LNCaP clone FGC (cell line): ENCODE measurements around the gene RET.

ENCODE experiments used
- DNase-seq: peaks from one replicate; pipeline ENCODE4 v3.0.0-alpha.2; 2011; ENCODE audit warnings: low read depth
- H3K4me3 ChIP-seq: 2 replicates; pipeline ENCODE4 v1.5.1; 2011; ENCODE audit warnings: mild to moderate bottlenecking, low read depth, low read length, control low read depth
- TF ChIP-seq, protein P1 (sequence below): IDR thresholded peaks from 2 replicates; pipeline ENCODE4 v1.5.1; 2012; ENCODE audit warnings: mild to moderate bottlenecking; ENCODE audit not compliant: control insufficient read depth, insufficient read depth; ENCODE audit errors: extremely low read depth

RET gene

DNA sequence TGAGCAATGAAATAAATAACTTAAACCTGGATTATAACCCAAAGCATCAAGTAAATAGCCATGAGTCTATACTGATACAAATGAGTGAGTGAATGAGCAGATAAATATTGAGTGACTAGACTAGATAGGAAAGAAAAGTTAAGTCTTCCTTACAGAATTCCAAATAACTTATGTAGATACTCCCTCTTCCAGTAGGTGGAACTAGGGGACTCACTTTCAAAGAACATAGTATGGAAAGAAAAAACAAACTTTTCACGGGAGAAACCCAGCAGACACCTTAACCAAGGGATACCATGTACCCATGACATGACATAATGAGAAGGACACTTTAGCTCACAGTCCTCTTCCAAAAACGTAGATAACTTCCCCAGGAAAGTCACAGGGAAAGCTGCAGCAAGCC lies 93.6 kb downstream of the RET start:
- TF ChIP-seq, protein P1, sequence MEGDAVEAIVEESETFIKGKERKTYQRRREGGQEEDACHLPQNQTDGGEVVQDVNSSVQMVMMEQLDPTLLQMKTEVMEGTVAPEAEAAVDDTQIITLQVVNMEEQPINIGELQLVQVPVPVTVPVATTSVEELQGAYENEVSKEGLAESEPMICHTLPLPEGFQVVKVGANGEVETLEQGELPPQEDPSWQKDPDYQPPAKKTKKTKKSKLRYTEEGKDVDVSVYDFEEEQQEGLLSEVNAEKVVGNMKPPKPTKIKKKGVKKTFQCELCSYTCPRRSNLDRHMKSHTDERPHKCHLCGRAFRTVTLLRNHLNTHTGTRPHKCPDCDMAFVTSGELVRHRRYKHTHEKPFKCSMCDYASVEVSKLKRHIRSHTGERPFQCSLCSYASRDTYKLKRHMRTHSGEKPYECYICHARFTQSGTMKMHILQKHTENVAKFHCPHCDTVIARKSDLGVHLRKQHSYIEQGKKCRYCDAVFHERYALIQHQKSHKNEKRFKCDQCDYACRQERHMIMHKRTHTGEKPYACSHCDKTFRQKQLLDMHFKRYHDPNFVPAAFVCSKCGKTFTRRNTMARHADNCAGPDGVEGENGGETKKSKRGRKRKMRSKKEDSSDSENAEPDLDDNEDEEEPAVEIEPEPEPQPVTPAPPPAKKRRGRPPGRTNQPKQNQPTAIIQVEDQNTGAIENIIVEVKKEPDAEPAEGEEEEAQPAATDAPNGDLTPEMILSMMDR, result peak; percentile 39
- no peak overlapping the region for H3K4me3 ChIP-seq
- DNase-seq, result no peak

DNA sequence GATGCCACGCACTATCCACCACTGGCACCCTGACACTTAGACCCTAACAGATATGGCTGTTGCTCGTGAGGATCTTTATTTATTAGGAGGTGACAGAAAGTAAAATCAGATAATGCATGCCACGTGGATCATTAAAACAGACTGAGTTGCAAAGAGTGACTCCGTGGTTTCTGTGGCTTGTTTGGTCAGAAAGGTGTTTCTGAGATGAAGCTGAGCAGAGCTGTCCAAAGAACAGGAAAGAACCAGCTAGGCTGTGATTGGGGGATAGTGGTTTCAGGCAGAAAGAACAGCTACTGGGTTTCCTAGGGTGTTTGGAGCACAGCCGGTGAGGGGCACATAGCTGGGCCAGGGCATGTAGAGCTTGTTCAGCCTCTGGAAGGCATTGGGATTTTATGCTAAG lies 95.8 kb downstream of the RET start:
- TF ChIP-seq, protein P1, result no peak
- no peak overlapping the region for H3K4me3 ChIP-seq
- no peak for DNase-seq

GRCh38 chr10:43173120-43173519 lies 96.3 kb downstream of the RET start:
- H3K4me3 ChIP-seq, result no peak overlapping the region
- TF ChIP-seq, protein P1, result no peak
- DNase-seq, result no peak

DNA sequence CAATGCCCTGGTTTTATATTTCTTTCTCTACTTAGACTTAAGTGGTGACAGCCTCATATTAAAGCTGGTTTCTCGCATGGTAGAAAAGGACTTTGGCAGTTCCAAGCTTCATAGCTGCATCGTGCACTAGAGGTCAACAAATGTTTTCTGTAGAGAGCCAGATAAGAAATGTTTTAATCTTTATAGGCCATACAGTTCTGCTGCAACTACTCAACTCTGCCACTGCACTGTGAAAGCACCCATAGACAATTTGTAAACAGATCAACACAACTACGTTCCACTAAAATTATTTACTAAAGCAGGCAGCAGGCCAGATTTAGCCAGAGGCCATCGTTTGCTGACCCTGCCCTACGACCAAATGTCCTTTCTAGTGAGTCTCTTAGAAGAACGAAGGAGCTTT lies 98.1 kb downstream of the RET start:
- TF ChIP-seq, protein P1, result 0 out of 2 replicates have a peak, but pooled peaks have one; percentile 9
- no peak overlapping the region for H3K4me3 ChIP-seq
- peak; percentile 81 for DNase-seq

GRCh38 chr10:43176271-43176670 lies 99.4 kb downstream of the RET start:
- H3K4me3 ChIP-seq, result no peak overlapping the region
- TF ChIP-seq, protein P1, result no peak

GRCh38 chr10:43177595-43177994 lies 100.7 kb downstream of the RET start:
- TF ChIP-seq, protein P1, result no peak

More at GRCh38 chr10:43176271-43176670, 99.4 kb downstream of the RET start:
- DNase-seq, result no peak

More at GRCh38 chr10:43177595-43177994, 100.7 kb downstream of the RET start:
- no peak for DNase-seq
- H3K4me3 ChIP-seq, result no peak overlapping the region
